ENCODE results near the gene C2CD2. TPM values are rescaled to one million over a fixed set of nuclear protein-coding genes. Genes with fewer than 3 reads are reported as not detected.

The C2CD2 gene
- total and polyA plus RNA-seq, 8 donors, result 7.9 to 16.8 (median 11.3) TPM

DNA sequence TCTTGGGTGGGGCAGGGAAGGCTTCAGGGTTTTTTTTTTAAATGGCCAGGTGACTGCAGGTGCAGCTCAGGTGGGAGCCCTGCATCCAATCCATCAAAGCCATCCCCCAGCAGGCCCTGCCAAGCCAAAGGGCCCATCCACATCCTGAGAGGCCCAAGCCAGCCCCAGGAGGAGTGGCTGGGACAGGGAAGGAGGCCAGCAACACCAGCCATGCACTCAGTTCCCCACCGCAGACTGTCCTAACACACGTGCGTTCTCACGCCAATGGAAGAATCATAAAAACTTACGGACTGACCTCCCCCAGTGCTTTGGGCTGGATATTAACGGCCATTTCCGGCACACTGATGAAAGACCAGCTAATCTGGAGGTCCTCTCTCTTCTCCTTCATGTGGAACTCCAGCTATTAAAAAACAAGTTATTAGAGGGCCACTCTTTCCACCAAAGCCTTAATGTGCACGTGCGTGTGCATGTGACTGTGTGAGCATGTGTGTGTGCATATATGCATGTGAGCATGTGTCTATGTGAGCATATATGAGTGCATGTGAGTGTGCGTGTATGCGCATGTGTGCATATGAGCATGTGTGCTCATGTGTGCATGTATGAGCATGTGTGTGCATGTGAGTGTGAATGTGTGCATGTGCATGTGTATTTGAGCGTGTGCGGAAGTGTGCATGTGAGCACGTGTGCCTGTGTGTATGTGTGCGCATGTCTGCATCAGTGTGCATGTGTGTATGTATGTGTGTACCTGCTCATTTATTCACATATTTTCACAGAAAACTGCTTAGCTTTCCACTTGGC is 35.1 kb downstream of the C2CD2 start:
- Histone ChIP-seq H3K36me3 (peaks cover 0 to 20% (median 0%) of the 10 kb centered on the region in 3 donors), H3K4me3 (no peak overlapping the region), H3K4me1 (peaks cover 0 to 3% (median 0%) of the 10 kb centered on the region in 3 donors), H3K27ac (no peak overlapping the region), H3K27me3 (no peaks in the 10 kb centered on the region), H3K9me3 (no peaks in the 10 kb centered on the region)
- FAIRE-seq, result no peak
- 95 to 96% methylated on average over 15 of the region's 15 CpGs for WGBS, 2 donors
- DNase-seq, result peak in 1 of 6 donors; percentile 31
- ATAC-seq, result no peak
- intact Hi-C loops (cut with DNase I), result no loop called here
- TF ChIP-seq, protein P1, sequence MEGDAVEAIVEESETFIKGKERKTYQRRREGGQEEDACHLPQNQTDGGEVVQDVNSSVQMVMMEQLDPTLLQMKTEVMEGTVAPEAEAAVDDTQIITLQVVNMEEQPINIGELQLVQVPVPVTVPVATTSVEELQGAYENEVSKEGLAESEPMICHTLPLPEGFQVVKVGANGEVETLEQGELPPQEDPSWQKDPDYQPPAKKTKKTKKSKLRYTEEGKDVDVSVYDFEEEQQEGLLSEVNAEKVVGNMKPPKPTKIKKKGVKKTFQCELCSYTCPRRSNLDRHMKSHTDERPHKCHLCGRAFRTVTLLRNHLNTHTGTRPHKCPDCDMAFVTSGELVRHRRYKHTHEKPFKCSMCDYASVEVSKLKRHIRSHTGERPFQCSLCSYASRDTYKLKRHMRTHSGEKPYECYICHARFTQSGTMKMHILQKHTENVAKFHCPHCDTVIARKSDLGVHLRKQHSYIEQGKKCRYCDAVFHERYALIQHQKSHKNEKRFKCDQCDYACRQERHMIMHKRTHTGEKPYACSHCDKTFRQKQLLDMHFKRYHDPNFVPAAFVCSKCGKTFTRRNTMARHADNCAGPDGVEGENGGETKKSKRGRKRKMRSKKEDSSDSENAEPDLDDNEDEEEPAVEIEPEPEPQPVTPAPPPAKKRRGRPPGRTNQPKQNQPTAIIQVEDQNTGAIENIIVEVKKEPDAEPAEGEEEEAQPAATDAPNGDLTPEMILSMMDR (IDR thresholded peaks at IDR 0.05), result no peak

DNA sequence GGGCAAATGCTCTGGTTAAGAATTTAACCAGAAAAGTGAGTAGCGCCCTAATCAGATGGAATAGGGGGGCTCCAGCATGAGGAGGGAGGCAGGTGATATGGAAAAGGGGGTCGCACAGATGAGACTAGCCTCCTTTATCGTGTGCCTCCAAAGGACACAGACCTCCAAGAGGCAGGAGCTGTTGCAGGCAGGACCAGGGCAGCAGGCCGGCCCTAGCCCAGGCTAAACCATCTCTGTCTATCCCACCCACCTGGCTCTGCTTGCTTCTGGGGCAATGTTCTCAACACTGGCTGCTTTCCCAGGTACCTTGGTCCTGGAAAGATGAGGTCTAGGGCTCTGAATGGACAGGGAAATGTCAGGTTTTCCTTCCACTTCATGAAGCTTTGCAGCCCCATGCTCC is 36.3 kb downstream of the C2CD2 start:
- Histone ChIP-seq H3K27me3 (no peaks in the 10 kb centered on the region), H3K9me3 (no peaks in the 10 kb centered on the region), H3K27ac (no peak overlapping the region), H3K36me3 (peaks cover 0 to 26% (median 0%) of the 10 kb centered on the region in 3 donors), H3K4me1 (no peaks in the 10 kb centered on the region), H3K4me3 (no peak overlapping the region)
- intact Hi-C loops (cut with DNase I), result no loop called here
- TF ChIP-seq, protein P1 (IDR thresholded peaks at IDR 0.05), result no peak
- ATAC-seq (no peak), FAIRE-seq (no peak), DNase-seq (no peak)
- WGBS, 2 donors, result 91 to 94% methylated on average over 4 of the region's 4 CpGs

DNA sequence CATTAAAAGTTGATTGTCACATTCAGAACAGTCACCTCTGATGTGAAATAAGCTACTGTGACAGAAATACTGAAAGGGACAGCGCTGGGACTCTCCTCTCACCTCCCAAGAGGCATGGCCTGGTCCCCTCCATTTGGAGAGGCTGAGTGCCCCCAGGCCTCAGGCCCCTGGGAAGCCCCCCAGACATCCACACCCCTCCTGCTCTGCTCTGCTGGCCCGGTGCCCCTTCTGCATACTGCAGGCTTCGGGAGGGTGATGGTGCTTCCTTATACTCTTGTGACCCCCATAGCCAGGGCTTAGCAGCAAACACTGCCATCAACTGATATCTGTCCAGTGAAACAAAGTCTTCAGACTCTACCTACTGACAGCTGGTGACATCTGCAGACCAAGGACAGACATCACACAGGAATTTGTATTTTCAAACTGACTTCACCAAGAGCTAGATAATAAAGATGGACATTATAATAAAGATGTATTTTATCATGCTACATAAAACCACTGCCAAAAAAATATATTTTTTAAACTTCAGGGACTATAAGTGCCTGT is 36.9 kb downstream of the C2CD2 start:
- Histone ChIP-seq H3K9me3 (no peaks in the 10 kb centered on the region), H3K27me3 (no peaks in the 10 kb centered on the region), H3K27ac (no peak overlapping the region), H3K4me3 (no peak overlapping the region), H3K36me3 (peaks cover 0 to 26% (median 0%) of the 10 kb centered on the region in 3 donors), H3K4me1 (no peaks in the 10 kb centered on the region)
- DNase-seq (peak in 1 of 6 donors; percentile 22), FAIRE-seq (no peak), ATAC-seq (no peak)
- 86 to 93% methylated on average over 3 of the region's 3 CpGs for WGBS, 2 donors
- TF ChIP-seq, protein P1 (IDR thresholded peaks at IDR 0.05), result no peak
- intact Hi-C loops (cut with DNase I), result no loop called here

DNA sequence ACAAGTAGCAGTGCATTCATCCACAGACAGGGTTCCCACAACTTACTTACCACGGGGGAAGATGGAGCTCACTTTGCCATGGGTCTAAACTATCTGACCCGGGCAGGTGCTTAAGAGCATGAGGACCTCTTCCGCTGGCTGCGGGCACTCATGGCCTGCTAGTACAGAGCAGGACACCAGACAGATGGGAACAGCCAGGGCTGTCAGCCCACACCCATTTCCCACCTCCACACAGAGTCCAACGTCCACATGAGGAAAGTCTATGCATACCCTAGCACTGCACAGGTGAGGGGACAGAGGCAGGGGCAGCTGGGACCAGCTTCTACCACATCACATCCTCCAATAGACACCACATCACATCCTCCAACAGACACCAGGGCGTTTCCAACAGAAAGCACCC is 38.9 kb downstream of the C2CD2 start:
- ATAC-seq (no peak), FAIRE-seq (no peak), DNase-seq (no peak)
- Histone ChIP-seq H3K27me3 (no peaks in the 10 kb centered on the region), H3K4me3 (no peak overlapping the region), H3K36me3 (peaks cover 0 to 26% (median 5%) of the 10 kb centered on the region in 3 donors), H3K4me1 (no peaks in the 10 kb centered on the region), H3K9me3 (no peaks in the 10 kb centered on the region), H3K27ac (no peak overlapping the region)
- WGBS, 2 donors, result 78 to 91% methylated on average over 6 of the region's 6 CpGs
- intact Hi-C loops (cut with DNase I), result no loop called here
- TF ChIP-seq, protein P1 (IDR thresholded peaks at IDR 0.05), result no peak

DNA sequence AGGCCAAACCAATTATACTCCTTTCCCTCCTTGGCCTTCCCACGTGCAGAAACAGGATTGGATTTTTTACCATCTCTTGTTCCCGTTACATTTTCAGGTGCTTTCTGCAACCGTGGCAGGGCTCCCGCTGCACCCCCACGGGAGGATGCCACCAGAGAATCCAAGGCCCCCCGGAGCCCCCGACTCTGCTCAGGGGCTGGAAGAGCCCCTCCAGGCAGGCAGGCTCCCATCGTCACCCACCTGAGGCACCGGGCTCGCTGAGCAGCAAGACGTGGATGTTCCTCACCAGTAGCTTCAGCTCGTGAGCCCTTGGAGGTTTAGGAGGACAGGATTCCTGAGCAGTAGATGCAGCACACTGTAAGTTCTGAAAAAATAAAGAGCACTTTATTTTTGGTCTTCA is 39.5 kb downstream of the C2CD2 start:
- TF ChIP-seq, protein P1 (IDR thresholded peaks at IDR 0.05), result no peak
- DNase-seq (no peak), FAIRE-seq (no peak), ATAC-seq (no peak)
- Histone ChIP-seq H3K9me3 (no peaks in the 10 kb centered on the region), H3K4me1 (no peaks in the 10 kb centered on the region), H3K36me3 (peaks cover 0 to 26% (median 5%) of the 10 kb centered on the region in 3 donors), H3K27me3 (no peaks in the 10 kb centered on the region), H3K4me3 (no peak overlapping the region), H3K27ac (no peak overlapping the region)
- intact Hi-C loops (cut with DNase I), result no loop called here
- 91 to 94% methylated on average over 12 of the region's 12 CpGs for WGBS, 2 donors
